Measurements from ENCODE around the gene GRM4. TPM values are rescaled to one million over a fixed set of nuclear protein-coding genes. Genes with fewer than 3 reads are reported as not detected.

The GRM4 gene
- total and polyA plus RNA-seq, 4 donors, result not detected

- H3K4me3 ChIP-seq (ENCODE audit: low read depth in 1 of 3, low read length in 3 of 3), result no peak overlapping the region
- no peaks in the 10 kb centered on the region for H3K4me1 ChIP-seq (ENCODE audit: control insufficient read depth in 4 of 4, insufficient read depth in 4 of 4, low read length in 3 of 4)
- H3K36me3 ChIP-seq (ENCODE audit: control insufficient read depth in 4 of 4, insufficient read depth in 3 of 4, low read depth in 1 of 4, low read length in 3 of 4), result no peaks in the 10 kb centered on the region
- no peak for TF ChIP-seq CTCF (IDR thresholded peaks at IDR 0.05; ENCODE audit: low read depth, low read length, missing input control)
- no peak for TF ChIP-seq HNF4G (IDR thresholded peaks at IDR 0.05)
- no peak for TF ChIP-seq REST (IDR thresholded peaks at IDR 0.05)
- TF ChIP-seq ATF3 (IDR thresholded peaks at IDR 0.05), result no peak
- TF ChIP-seq TAF1 (conservative IDR thresholded peaks at IDR 0.05), result no peak
- TF ChIP-seq SP1 (IDR thresholded peaks at IDR 0.05), result no peak
- no peak for DNase-seq (ENCODE audit: low spot score)
- no peak overlapping the region for H3K9ac ChIP-seq (ENCODE audit: low read depth in 1 of 2, low read length in 2 of 2)
- 60% methylated on average over 15 of the region's 15 CpGs for WGBS
- H3K27me3 ChIP-seq (ENCODE audit: control insufficient read depth in 4 of 4, insufficient read depth in 4 of 4, low read length in 3 of 4), result peaks cover 0 to 4% (median 0%) of the 10 kb centered on the region in 4 donors
- no peak overlapping the region for H3K27ac ChIP-seq (ENCODE audit: low read depth in 1 of 2, low read length in 2 of 2)
- H3K9me3 ChIP-seq (ENCODE audit: control insufficient read depth in 4 of 4, low read length in 3 of 4), result no peaks in the 10 kb centered on the region
Observed at GRCh38 chr6:34047913-34048867, 97.7 kb downstream of the GRM4 start.

GRCh38 chr6:34046617-34047016, 99.3 kb downstream of the GRM4 start:
- Histone ChIP-seq H3K27ac (ENCODE audit: low read depth in 1 of 2, low read length in 2 of 2) (no peak overlapping the region), H3K36me3 (ENCODE audit: control insufficient read depth in 4 of 4, insufficient read depth in 3 of 4, low read depth in 1 of 4, low read length in 3 of 4) (no peaks in the 10 kb centered on the region), H3K4me3 (ENCODE audit: low read depth in 1 of 3, low read length in 3 of 3) (no peak overlapping the region), H3K9me3 (ENCODE audit: control insufficient read depth in 4 of 4, low read length in 3 of 4) (no peaks in the 10 kb centered on the region), H3K27me3 (ENCODE audit: control insufficient read depth in 4 of 4, insufficient read depth in 4 of 4, low read length in 3 of 4) (no peaks in the 10 kb centered on the region), H3K9ac (ENCODE audit: low read depth in 1 of 2, low read length in 2 of 2) (no peak overlapping the region), H3K4me1 (ENCODE audit: control insufficient read depth in 4 of 4, insufficient read depth in 4 of 4, low read length in 3 of 4) (no peaks in the 10 kb centered on the region)
- DNase-seq (ENCODE audit: low spot score), result no peak
- WGBS, result 72% methylated on average over 5 of the region's 5 CpGs
- TF ChIP-seq HNF4A (conservative IDR thresholded peaks at IDR 0.05) (no peak), HNF4G (IDR thresholded peaks at IDR 0.05) (no peak), RAD21 (IDR thresholded peaks at IDR 0.05) (no peak), SP1 (IDR thresholded peaks at IDR 0.05) (no peak), REST (IDR thresholded peaks at IDR 0.05) (no peak), MAX (IDR thresholded peaks at IDR 0.05) (no peak), JUND (IDR thresholded peaks at IDR 0.05) (no peak), YY1 (IDR thresholded peaks at IDR 0.05) (no peak), FOXA1 (IDR thresholded peaks at IDR 0.05) (no peak), ZBTB33 (IDR thresholded peaks at IDR 0.05) (no peak), NR2F2 (IDR thresholded peaks at IDR 0.05) (no peak), ATF3 (IDR thresholded peaks at IDR 0.05) (no peak), RXRA (IDR thresholded peaks at IDR 0.05) (no peak), CTCF (IDR thresholded peaks at IDR 0.05; ENCODE audit: low read depth, low read length, missing input control) (no peak)
